ENCODE results near the gene SOWAHB. TPM values are rescaled to one million over a fixed set of nuclear protein-coding genes. Genes with fewer than 3 reads are reported as not detected.

SOWAHB gene
- polyA plus RNA-seq, 1 donor from 2014 or later = not detected

DNA sequence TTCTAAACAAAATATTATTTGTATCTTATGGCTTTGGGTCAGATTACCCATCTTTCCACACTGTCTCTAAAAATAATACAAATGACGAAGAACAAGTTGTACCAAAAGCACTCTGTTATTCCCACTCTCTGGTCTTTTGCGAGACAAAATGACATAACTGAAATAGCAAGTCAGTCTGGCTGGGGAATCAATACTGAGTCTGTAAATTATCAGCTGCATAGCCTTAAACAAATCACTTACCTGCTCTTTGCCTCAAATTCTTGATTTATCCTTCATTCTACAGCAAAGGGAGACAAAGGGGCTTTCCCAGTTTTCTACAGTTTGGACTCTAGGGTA lies 40.9 kb downstream of the SOWAHB start:
- Histone ChIP-seq H3K9me3 (ENCODE audit: low read length) (no peaks in the 10 kb centered on the region), H2AFZ (ENCODE audit: low read depth, low read length) (no peak overlapping the region), H4K20me1 (ENCODE audit: insufficient read depth) (no peaks in the 10 kb centered on the region), H3K36me3 (ENCODE audit: insufficient read depth, low read length) (no peaks in the 10 kb centered on the region), H3F3A (ENCODE audit: insufficient read depth, low read length, poor library complexity, severe bottlenecking) (no peaks in the 10 kb centered on the region), H3K27ac (ENCODE audit: low read length) (no peak overlapping the region), H3K4me2 (ENCODE audit: low read length) (no peak overlapping the region), H3K9ac (ENCODE audit: low read length) (no peak overlapping the region), H3K79me2 (replicated peaks; ENCODE audit: insufficient read depth, low read length) (no peaks in the 10 kb centered on the region), H3K4me3 (ENCODE audit: low read length) (no peak overlapping the region), H3K27me3 (ENCODE audit: insufficient read depth, low read depth, low read length) (no peaks in the 10 kb centered on the region), H3K9me2 (ENCODE audit: insufficient read depth, low read length) (no peaks in the 10 kb centered on the region)
- TF ChIP-seq, protein P1, sequence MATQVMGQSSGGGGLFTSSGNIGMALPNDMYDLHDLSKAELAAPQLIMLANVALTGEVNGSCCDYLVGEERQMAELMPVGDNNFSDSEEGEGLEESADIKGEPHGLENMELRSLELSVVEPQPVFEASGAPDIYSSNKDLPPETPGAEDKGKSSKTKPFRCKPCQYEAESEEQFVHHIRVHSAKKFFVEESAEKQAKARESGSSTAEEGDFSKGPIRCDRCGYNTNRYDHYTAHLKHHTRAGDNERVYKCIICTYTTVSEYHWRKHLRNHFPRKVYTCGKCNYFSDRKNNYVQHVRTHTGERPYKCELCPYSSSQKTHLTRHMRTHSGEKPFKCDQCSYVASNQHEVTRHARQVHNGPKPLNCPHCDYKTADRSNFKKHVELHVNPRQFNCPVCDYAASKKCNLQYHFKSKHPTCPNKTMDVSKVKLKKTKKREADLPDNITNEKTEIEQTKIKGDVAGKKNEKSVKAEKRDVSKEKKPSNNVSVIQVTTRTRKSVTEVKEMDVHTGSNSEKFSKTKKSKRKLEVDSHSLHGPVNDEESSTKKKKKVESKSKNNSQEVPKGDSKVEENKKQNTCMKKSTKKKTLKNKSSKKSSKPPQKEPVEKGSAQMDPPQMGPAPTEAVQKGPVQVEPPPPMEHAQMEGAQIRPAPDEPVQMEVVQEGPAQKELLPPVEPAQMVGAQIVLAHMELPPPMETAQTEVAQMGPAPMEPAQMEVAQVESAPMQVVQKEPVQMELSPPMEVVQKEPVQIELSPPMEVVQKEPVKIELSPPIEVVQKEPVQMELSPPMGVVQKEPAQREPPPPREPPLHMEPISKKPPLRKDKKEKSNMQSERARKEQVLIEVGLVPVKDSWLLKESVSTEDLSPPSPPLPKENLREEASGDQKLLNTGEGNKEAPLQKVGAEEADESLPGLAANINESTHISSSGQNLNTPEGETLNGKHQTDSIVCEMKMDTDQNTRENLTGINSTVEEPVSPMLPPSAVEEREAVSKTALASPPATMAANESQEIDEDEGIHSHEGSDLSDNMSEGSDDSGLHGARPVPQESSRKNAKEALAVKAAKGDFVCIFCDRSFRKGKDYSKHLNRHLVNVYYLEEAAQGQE (IDR thresholded peaks at IDR 0.05; ENCODE audit: borderline replicate concordance) = no peak
- no peak for TF ChIP-seq RAD21 (conservative IDR thresholded peaks at IDR 0.05)
- TF ChIP-seq EP300 (conservative IDR thresholded peaks at IDR 0.05; ENCODE audit: poor library complexity, severe bottlenecking) = no peak
- no peak for TF ChIP-seq MXI1 (conservative IDR thresholded peaks at IDR 0.05; ENCODE audit: poor library complexity, severe bottlenecking)
- TF ChIP-seq TAF1 (IDR thresholded peaks at IDR 0.05; ENCODE audit: low read depth) = no peak
- TF ChIP-seq POLR2AphosphoS5 (IDR thresholded peaks at IDR 0.05) = no peak
- TF ChIP-seq EZH2 (IDR thresholded peaks at IDR 0.05; ENCODE audit: borderline replicate concordance, insufficient read depth, low read length, poor library complexity, severe bottlenecking) = no peak

DNA sequence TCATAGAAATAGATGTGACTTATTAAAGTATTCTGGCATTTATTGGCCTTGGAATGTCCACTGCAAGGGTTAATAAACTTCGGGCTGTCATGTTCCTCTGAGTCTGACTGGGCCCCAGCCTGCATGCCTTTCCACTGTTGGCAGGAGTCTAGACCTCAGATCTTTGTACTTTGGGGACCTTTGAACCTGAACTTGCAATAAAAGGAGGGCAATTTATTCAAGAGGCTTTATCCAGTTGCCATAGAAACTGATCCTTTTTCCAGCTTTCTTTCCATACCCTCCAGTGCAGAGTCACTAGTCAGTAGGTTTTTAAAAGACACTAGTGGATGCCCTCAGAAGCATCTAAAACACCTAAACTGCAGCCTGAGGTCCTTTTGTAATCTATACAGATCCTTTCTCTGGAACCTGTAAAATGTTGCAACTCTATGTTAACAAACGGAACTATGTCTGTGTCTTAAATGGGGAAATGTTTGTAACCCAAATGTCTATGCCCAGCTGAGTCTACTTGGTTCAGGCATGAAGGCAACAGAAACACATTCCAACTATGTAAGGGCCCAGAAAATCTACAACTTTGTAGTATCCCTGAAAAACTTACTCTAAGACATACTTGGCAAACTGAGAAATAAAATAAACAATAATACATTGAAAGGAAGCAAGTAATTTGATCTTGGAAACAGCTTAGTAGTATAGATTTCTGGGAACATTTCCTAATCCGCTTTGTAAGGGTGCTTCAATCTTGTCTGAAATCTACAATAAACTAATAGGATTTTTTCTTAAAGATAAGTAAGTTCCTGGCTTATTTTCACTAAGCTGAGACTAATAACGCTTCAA lies 41.5 kb downstream of the SOWAHB start:
- Histone ChIP-seq H3K9me2 (ENCODE audit: insufficient read depth, low read length) (no peaks in the 10 kb centered on the region), H2AFZ (ENCODE audit: low read depth, low read length) (no peak overlapping the region), H3K27ac (ENCODE audit: low read length) (no peak overlapping the region), H3K9me3 (ENCODE audit: low read length) (no peaks in the 10 kb centered on the region), H3K9ac (ENCODE audit: low read length) (no peak overlapping the region), H3K4me3 (ENCODE audit: low read length) (no peak overlapping the region), H3K27me3 (ENCODE audit: insufficient read depth, low read depth, low read length) (no peaks in the 10 kb centered on the region), H3K36me3 (ENCODE audit: insufficient read depth, low read length) (no peaks in the 10 kb centered on the region), H3K79me2 (replicated peaks; ENCODE audit: insufficient read depth, low read length) (no peaks in the 10 kb centered on the region), H3F3A (ENCODE audit: insufficient read depth, low read length, poor library complexity, severe bottlenecking) (no peaks in the 10 kb centered on the region), H4K20me1 (ENCODE audit: insufficient read depth) (no peaks in the 10 kb centered on the region), H3K4me2 (ENCODE audit: low read length) (no peak overlapping the region)
- no peak for TF ChIP-seq MXI1 (conservative IDR thresholded peaks at IDR 0.05; ENCODE audit: poor library complexity, severe bottlenecking)
- TF ChIP-seq, protein P2, sequence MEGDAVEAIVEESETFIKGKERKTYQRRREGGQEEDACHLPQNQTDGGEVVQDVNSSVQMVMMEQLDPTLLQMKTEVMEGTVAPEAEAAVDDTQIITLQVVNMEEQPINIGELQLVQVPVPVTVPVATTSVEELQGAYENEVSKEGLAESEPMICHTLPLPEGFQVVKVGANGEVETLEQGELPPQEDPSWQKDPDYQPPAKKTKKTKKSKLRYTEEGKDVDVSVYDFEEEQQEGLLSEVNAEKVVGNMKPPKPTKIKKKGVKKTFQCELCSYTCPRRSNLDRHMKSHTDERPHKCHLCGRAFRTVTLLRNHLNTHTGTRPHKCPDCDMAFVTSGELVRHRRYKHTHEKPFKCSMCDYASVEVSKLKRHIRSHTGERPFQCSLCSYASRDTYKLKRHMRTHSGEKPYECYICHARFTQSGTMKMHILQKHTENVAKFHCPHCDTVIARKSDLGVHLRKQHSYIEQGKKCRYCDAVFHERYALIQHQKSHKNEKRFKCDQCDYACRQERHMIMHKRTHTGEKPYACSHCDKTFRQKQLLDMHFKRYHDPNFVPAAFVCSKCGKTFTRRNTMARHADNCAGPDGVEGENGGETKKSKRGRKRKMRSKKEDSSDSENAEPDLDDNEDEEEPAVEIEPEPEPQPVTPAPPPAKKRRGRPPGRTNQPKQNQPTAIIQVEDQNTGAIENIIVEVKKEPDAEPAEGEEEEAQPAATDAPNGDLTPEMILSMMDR (IDR thresholded peaks at IDR 0.05; ENCODE audit: poor library complexity, severe bottlenecking) = no peak
- TF ChIP-seq POLR2AphosphoS5 (IDR thresholded peaks at IDR 0.05) = no peak
- TF ChIP-seq TAF1 (IDR thresholded peaks at IDR 0.05; ENCODE audit: low read depth) = no peak
- no peak for TF ChIP-seq SMC3 (conservative IDR thresholded peaks at IDR 0.05; ENCODE audit: poor library complexity)
- TF ChIP-seq RAD21 (conservative IDR thresholded peaks at IDR 0.05) = no peak
- TF ChIP-seq EZH2 (IDR thresholded peaks at IDR 0.05; ENCODE audit: borderline replicate concordance, insufficient read depth, low read length, poor library complexity, severe bottlenecking) = no peak
- TF ChIP-seq, protein P1 (IDR thresholded peaks at IDR 0.05; ENCODE audit: borderline replicate concordance) = no peak
- no peak for TF ChIP-seq EP300 (conservative IDR thresholded peaks at IDR 0.05; ENCODE audit: poor library complexity, severe bottlenecking)
